Esophagus squamous epithelium (tissue), 4 donors: ENCODE results near the gene SPRR4.
"Not testable (repeated sequence)": the region's sequence is repeated elsewhere in the genome, so short reads cannot be mapped to it uniquely, and the experiment has no call there.

Experiments
- POLR2A ChIP-seq, 4 donors: fragments of 450-650 bp; IDR thresholded peaks; one replicate each; pipeline ENCODE4 v1.6.1; 2017; ENCODE audit warnings: antibody characterized with exemption in 4 of 4, mild to moderate bottlenecking in 4 of 4, moderate library complexity in 3 of 4
- TF ChIP-seq, protein P1 (sequence below), 6 experiments: fragments of 450-650 bp in 4 of 6; fragments of 200-600 bp in 2 of 6; sonication (generic) in 2 of 6; IDR thresholded peaks; one replicate each; pipeline ENCODE4 v1.5.1; 2016 to 2019; ENCODE audit warnings: antibody characterized with exemption in 6 of 6, mild to moderate bottlenecking in 4 of 6, moderate library complexity in 4 of 6

GRCh38 chr1:153021829-153022228, 51.4 kb downstream of the SPRR4 start:
- TF ChIP-seq, protein P1, sequence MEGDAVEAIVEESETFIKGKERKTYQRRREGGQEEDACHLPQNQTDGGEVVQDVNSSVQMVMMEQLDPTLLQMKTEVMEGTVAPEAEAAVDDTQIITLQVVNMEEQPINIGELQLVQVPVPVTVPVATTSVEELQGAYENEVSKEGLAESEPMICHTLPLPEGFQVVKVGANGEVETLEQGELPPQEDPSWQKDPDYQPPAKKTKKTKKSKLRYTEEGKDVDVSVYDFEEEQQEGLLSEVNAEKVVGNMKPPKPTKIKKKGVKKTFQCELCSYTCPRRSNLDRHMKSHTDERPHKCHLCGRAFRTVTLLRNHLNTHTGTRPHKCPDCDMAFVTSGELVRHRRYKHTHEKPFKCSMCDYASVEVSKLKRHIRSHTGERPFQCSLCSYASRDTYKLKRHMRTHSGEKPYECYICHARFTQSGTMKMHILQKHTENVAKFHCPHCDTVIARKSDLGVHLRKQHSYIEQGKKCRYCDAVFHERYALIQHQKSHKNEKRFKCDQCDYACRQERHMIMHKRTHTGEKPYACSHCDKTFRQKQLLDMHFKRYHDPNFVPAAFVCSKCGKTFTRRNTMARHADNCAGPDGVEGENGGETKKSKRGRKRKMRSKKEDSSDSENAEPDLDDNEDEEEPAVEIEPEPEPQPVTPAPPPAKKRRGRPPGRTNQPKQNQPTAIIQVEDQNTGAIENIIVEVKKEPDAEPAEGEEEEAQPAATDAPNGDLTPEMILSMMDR (IDR thresholded peaks at IDR 0.05): not testable (repeated sequence)
- not testable (repeated sequence) for TF ChIP-seq POLR2A (IDR thresholded peaks at IDR 0.05)
